Measurements from ENCODE around the gene HDGFL2. TPM values are rescaled to one million over a fixed set of nuclear protein-coding genes. Genes with fewer than 3 reads are reported as not detected.
A peak's percentile ranks its signal among the peaks of the same experiment; 100 is the strongest.

HDGFL2 gene
- total RNA-seq, 2 donors from 2014 or later: 29.9 to 39.3 TPM

DNA sequence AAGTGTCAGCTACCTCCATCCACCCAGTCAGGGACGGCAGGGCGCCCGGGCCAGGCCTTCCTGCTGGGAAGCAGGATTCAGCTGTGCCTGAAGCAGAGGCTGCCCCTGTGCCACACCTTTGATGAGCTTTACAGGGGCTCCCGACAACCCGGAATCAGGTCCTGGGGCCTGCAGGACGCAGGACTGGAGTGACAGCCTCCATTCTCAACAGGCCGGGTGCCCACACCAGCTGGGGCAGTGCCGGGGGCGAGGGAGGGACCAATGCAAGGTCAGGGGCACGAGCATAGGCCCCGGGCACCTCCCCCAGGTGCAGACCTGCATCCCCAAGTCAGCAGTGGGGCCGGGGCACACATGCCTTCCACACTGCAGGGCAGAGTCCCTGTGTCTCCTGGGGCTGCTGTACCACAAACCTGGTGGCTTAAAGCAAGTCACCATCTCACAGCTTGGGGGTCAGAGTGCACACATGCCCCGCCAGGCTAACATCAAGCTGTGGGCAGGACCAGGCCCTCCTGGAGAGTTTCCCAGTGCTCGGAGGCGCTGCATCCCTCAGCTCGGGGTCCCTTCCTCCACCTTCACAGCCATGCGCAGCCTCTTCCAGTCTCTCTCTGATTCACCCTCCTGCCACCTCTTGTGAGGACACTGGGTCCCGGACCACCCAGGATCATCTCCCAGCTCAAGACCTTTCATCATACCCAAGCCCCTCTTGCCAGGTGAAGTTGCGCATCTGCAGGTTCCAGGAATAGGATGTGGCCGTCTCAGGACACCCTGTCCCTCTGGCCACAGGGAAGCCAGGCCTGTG lies 27.9 kb upstream of the HDGFL2 start:
- no peak for DNase-seq
- intact Hi-C loops (cut with DNase I, micrococcal nuclease): no loop called here
- ATAC-seq: peak; percentile 11

DNA sequence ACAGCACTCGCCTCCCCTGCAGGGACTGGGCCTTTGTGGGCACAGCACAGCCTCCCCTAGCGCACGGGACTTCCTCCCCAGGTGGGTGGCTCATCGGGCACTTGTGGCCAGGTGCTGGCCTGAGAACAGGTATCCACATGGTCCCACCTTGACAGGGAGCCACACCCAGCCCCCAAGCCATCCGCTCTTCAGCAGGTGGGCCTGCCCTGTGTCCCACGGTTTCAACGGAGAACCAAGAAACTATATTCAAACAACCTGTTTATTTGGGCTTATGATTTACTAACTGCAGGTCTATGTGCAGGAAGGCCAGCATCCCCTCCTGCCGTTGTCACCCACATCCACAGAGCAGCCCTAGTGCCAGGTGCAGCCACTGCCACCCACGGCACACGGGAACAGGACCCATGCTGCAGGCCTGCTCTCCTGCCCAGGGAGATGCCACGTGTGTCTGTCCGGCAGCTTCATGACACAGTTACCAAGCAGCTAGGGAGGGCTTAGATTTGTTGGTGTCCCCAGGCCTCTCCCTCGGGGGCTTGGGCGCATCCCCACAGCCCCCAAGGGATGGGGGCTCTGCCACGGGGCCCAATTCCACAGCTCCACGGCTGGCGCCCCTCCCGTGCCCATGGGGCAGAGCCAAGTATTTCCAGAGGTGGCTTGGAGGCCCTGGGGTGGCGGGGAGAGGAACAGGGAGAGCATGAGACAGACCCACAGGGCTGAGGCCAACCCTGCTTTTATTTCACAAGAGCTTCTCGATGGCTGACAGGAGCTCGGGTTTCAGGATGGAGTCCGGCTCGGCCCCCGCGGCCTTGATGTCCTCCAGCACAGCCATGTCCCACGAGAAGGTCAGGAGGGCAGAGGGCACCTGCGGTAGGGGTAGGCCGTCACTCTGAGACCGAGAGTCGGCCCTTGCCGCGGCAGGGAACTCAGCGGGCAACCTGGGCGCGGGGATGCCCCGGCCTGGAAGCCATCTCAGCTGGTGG lies 27.0 kb upstream of the HDGFL2 start:
- no peak for ATAC-seq
- intact Hi-C loops (cut with DNase I, micrococcal nuclease): no loop called here
- no peak for DNase-seq

DNA sequence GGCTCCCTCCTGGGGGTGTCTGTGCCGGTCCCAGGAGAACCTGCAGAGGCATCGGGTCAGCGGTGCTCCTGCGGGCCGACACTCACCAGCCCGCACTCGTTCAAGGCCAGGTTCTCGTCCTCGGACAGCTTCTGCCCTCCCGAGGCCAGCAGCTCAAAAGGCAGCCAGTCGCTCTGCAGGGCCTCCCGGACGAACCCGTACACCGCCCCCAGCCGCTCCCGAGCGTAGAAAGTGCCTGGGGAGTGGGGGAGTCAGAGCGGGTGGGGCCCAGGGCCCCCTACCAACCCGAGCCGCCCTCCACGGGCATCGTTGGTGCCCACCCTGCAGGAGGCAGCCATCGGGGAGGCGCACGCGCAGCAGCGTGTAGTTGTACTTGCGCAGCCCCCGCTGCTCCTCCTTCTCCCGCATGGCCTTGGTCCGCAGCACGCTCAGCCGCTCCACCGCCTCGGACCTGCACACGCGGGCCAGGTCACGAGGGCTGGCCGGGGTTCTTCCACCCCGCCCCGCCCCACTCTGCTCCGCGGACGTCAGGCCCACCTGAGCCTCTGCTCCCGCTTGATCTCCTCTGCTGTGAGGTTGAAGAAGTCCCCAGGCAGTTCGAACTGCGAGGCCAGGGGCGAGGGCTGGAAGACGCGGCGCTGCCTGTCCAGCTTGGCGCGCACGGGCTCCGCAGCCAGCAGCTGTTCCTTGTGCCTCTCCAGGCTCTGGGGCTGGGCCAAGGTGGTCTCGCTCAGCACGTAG lies 26.0 kb upstream of the HDGFL2 start:
- intact Hi-C loops (cut with DNase I, micrococcal nuclease): no loop called here
- no peak for DNase-seq
- ATAC-seq: peak; percentile 3

DNA sequence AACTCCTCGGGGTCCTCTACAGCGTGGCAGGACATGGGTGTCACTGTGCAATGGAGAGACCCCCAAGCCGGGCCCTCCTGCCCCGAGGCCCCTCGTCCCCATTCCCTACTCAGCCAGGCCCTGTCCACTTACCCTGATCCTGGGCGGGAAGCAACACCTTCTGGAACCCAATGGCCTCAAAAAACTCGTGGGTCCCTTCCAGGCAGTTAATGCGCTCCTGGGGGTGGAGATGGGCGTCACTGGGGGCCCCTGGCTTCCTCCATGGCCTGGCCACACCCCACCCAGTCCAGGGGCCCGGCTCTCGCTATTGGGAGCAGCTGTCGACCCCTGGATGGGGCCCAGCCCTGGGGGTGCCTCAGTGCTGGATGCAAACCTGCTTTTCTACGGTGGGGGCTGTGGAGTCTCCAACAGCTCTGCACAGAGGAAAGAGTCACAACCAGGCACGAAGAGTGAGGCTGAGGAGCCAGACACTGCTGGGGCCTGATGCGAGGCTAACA lies 25.3 kb upstream of the HDGFL2 start:
- no peak for ATAC-seq
- intact Hi-C loops (cut with DNase I, micrococcal nuclease): no loop called here
- DNase-seq: no peak

DNA sequence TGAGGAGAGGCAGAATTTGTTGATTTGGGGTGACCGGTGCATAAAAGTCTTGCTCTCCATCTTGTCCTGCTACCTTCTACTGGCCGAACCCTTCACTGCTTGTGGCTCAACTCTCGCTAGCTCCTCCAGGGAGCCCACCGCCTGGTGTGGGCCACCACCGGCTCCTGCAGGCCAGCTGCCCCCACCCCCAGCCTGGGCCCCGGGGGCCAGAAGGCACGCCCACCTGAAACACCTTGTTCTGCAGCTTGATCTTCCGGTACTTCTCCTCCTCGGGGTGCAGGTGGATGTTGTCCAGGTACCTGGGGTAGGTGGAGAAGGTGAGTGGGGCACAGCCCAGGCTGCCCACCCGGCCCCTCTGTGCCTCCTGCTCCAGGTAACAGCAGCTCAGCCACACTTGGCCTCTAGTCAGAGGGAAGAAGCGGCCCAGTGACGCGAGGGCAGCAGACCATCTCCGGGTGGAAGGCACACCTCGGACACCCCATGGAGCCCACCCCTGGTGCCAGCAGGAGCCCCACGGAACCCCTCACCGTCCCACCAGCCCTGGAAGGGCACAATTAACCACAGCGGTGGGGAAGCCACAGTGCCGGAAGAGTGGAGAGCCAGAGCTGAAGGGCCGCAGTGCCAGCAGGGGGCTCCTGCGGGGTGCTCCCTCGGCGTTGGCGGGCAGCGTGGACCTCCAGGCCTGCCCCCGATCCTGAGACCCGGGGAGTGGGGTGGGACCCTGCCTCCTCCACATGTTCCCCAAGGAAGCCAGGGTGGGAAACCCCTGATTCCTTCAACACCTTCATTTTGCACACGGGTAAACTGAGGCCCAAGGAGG lies 24.6 kb upstream of the HDGFL2 start:
- no peak for DNase-seq
- intact Hi-C loops (cut with DNase I, micrococcal nuclease): no loop called here
- no peak for ATAC-seq

DNA sequence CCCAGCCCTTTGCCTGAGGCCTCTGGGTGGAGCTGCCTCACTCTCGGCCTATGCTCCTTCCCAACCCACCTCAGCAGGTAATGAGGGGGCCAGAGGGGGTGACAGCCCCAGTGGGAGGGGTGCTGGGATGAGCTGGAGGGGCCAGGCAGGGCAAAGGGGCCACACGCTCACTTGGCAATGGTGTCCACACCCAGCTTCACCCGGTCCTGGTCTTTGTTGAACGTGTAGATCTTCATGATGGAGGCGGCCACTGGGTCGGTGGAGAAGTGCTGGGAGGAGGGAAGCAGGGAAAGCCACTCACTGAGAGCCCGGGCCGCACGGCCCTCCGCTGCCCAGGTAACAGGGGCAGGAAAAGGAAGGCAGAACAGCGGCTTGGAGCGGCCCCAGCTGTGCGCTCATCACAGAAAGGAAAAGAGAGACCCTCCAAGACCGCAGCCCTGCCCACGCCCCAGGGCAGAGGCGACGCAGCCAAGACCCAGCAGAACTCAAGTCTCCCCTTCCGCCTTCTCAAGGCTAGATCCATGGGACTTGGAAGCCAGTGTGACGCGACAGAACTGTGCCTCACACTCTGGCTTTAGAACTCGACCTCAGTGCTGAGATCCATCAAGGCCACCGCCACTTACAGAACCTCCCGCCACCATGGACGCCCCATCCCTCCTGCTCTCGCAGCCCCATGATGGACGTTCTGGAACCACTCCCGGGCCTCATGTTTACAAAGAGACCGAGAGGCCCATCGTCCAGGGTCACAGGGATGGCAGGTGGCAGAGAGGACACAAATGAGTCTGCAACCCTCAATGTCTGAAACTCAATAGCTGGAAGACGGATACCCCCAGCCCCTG lies 23.7 kb upstream of the HDGFL2 start:
- no peak for DNase-seq
- intact Hi-C loops (cut with DNase I, micrococcal nuclease): no loop called here
- no peak for ATAC-seq

- intact Hi-C loops (cut with DNase I, micrococcal nuclease): no loop called here
- DNase-seq (no peak), ATAC-seq (peak; percentile 11)
Observed at GRCh38 chr19:4449022-4449638, 23.0 kb upstream of the HDGFL2 start.

GRCh38 chr19:4449639-4450028 lies 22.5 kb upstream of the HDGFL2 start:
- DNase-seq (no peak), ATAC-seq (no peak)
- intact Hi-C loops (cut with DNase I, micrococcal nuclease): no loop called here

GRCh38 chr19:4452230-4452990 lies 19.7 kb upstream of the HDGFL2 start:
- DNase-seq: no peak
- intact Hi-C loops (cut with DNase I, micrococcal nuclease): no loop called here
- ATAC-seq: no peak

- DNase-seq (no peak), ATAC-seq (no peak)
- intact Hi-C loops (cut with DNase I, micrococcal nuclease): no loop called here
Observed at GRCh38 chr19:4453232-4454179, 18.6 kb upstream of the HDGFL2 start.

GRCh38 chr19:4454747-4455718 lies 17.1 kb upstream of the HDGFL2 start:
- intact Hi-C loops (cut with DNase I, micrococcal nuclease): no loop called here
- no peak for ATAC-seq

DNA sequence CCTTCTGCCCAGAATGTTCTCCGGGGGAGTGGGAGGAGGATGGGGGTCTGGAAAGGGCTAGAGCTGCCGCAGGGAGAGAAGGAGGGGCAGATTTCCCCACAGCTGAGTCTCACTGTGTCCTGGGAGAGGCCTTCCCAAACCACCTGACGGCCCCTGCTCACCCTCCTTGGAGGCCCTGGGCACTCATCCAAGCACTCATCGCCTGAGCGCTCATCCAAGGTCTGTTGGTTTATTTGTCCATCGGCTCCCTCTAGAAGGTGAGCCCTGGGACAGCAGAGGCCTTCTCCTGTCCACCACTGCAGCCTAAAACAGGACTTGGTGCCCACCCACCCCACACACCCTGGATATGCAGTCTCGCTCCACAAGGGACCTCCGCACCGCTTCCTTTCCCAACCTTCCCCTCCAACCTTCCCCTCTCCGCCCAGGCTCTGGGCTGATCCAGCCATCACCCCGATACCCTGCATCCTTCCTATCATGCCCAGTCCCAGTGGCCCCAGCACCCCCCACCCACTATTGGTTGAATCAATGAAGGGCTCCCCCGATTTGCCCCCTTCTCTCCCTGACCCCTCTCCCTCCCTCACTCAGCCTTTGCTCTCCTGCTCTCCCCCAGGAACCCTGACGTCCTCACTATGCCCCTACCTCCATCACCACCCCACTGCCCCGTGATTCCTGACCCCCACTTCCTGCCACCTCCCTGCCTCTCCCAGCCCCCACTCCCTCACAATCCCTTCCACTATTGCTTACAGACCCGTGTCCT lies 16.2 kb upstream of the HDGFL2 start:
- DNase-seq (peak in 1 of 2 donors; percentile 23), ATAC-seq (no peak)
- intact Hi-C loops (cut with DNase I, micrococcal nuclease): no loop called here

More at GRCh38 chr19:4454747-4455718, 17.1 kb upstream of the HDGFL2 start:
- DNase-seq: no peak

DNA sequence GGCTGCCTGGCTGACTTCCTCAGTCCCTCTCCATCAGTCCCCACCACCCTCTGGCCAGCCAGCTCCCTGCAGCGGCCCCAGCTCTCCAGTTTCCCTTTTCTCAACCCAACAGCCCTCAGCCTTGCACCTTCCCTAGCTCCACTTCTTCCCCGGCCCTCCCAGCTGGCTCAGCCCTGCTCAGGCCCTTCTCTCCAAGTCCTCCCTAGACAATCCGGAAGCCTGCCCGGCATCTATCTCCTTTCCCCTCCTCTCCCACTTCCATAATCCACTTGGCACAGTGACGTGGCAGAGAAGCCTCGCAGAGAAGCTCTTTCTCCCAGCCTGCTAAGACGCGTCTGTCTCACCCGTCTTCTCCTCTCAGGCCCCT lies 15.6 kb upstream of the HDGFL2 start:
- DNase-seq (peak; percentile 43 to 50), ATAC-seq (peak; percentile 39)
- intact Hi-C loops (cut with DNase I, micrococcal nuclease): no loop called here
